Measurements from ENCODE around the gene TAF10. TPM values are rescaled to one million over a fixed set of nuclear protein-coding genes. Genes with fewer than 3 reads are reported as not detected.

Gene TAF10
- total RNA-seq, 1 experiment from 2014 or later = 51.5 TPM

DNA sequence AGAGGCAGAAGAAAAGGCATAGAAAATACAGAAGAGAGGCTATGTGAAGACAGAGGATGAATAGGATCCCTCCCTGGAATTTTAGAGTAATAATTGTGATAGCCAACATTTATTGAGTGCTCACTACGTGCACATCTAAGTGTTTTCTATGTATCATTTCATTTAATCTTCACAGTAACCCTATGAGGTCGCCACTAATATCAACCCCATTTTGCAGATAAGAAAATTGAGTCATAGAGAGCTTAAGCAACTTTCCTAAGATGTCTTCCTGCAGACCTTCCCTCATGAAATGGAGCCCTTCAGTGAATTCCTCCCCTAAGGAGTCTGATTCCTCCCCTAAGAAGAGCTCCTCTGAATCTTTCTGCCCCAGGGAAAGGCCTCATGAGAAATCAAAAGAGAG is 46.7 kb downstream of the TAF10 start:
- Histone ChIP-seq H3F3A (ENCODE audit: insufficient read depth, low read depth) (no peaks in the 10 kb centered on the region), H3K9me3 (ENCODE audit: insufficient read depth, low read depth) (no peaks in the 10 kb centered on the region), H4K20me1 (ENCODE audit: insufficient read depth) (no peaks in the 10 kb centered on the region), H3K79me2 (ENCODE audit: low read depth) (no peaks in the 10 kb centered on the region), H3K4me1 (replicated peaks; ENCODE audit: insufficient read depth) (no peaks in the 10 kb centered on the region), H3K9me2 (ENCODE audit: insufficient read depth) (no peaks in the 10 kb centered on the region), H2AFZ (no peak overlapping the region), H3K4me3 (no peak overlapping the region), H3K36me3 (ENCODE audit: low read depth) (no peaks in the 10 kb centered on the region), H3K27me3 (ENCODE audit: insufficient read depth, low read depth) (no peaks in the 10 kb centered on the region), H3K4me2 (no peak overlapping the region), H3K27ac (no peak overlapping the region)
- no TSS peak for BruUV-seq (replicated peaks)
- no peak for DNase-seq
- intact Hi-C loops (cut with micrococcal nuclease; ENCODE audit: unreplicated experiment) = no loop called here
- CTCF ChIA-PET = no interaction called here
- POLR2A ChIA-PET (ENCODE audit: unreplicated experiment) = no interaction called here
- TF ChIP-seq EZH2 (IDR thresholded peaks at IDR 0.05; ENCODE audit: low read depth) = no peak
- TF ChIP-seq, protein P1, sequence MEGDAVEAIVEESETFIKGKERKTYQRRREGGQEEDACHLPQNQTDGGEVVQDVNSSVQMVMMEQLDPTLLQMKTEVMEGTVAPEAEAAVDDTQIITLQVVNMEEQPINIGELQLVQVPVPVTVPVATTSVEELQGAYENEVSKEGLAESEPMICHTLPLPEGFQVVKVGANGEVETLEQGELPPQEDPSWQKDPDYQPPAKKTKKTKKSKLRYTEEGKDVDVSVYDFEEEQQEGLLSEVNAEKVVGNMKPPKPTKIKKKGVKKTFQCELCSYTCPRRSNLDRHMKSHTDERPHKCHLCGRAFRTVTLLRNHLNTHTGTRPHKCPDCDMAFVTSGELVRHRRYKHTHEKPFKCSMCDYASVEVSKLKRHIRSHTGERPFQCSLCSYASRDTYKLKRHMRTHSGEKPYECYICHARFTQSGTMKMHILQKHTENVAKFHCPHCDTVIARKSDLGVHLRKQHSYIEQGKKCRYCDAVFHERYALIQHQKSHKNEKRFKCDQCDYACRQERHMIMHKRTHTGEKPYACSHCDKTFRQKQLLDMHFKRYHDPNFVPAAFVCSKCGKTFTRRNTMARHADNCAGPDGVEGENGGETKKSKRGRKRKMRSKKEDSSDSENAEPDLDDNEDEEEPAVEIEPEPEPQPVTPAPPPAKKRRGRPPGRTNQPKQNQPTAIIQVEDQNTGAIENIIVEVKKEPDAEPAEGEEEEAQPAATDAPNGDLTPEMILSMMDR (conservative IDR thresholded peaks at IDR 0.05) = no peak

DNA sequence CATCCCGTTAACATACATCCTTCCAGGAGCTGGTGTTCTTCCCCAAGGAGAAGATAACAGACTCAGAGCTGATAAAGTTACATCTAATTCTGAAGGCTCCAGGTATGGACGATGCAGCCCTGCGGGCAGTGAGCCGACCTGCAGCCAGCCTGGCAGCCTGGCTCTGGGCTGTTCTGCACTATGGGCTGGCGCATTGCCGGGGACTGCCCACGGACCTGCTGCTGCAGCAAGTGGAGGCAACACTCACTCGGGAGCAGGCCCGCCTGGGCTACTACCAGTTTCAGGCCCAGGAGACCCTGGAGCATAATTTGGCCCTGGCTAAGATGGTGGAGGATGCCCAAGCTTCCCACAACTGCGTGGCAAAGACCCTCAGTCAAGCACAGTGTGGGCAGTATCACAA is 48.3 kb downstream of the TAF10 start:
- Histone ChIP-seq H3K4me3 (no peak overlapping the region), H2AFZ (no peak overlapping the region), H3F3A (ENCODE audit: insufficient read depth, low read depth) (no peaks in the 10 kb centered on the region), H4K20me1 (ENCODE audit: insufficient read depth) (no peaks in the 10 kb centered on the region), H3K79me2 (ENCODE audit: low read depth) (no peaks in the 10 kb centered on the region), H3K36me3 (ENCODE audit: low read depth) (no peaks in the 10 kb centered on the region), H3K27me3 (ENCODE audit: insufficient read depth, low read depth) (no peaks in the 10 kb centered on the region), H3K9me3 (ENCODE audit: insufficient read depth, low read depth) (no peaks in the 10 kb centered on the region), H3K4me2 (no peak overlapping the region), H3K4me1 (replicated peaks; ENCODE audit: insufficient read depth) (no peaks in the 10 kb centered on the region), H3K27ac (no peak overlapping the region), H3K9me2 (ENCODE audit: insufficient read depth) (no peaks in the 10 kb centered on the region)
- POLR2A ChIA-PET (ENCODE audit: unreplicated experiment) = no interaction called here
- no TSS peak for BruUV-seq (replicated peaks)
- CTCF ChIA-PET = no interaction called here
- DNase-seq = no peak
- intact Hi-C loops (cut with micrococcal nuclease; ENCODE audit: unreplicated experiment) = no loop called here
- TF ChIP-seq, protein P1 (conservative IDR thresholded peaks at IDR 0.05) = no peak
- no peak for TF ChIP-seq EZH2 (IDR thresholded peaks at IDR 0.05; ENCODE audit: low read depth)

DNA sequence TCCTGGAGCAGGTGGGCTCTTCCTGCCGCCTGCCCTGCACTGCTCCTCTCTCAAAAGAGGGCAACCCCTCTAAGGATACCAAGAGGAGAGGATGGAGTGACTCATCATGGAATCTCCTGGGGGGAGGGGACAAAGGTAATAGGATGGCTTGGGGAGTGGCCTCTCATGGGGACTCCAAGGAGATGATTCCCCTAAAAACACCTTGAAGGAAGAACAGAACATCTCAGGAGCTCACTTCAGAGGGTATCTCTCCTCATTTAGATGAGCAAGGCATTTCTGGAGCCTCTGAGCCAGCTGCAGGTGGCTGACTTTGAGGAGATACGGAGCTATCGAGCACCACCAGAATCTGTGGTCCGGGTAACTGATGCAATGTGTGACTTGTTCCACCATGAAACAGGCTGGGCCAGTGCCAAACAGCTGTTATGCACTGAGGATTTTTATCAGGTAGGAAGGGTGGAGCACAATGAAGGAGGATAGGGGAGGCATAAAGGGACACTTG is 48.8 kb downstream of the TAF10 start:
- Histone ChIP-seq H3K4me1 (replicated peaks; ENCODE audit: insufficient read depth) (no peaks in the 10 kb centered on the region), H3K4me3 (no peak overlapping the region), H4K20me1 (ENCODE audit: insufficient read depth) (no peaks in the 10 kb centered on the region), H3K9me2 (ENCODE audit: insufficient read depth) (no peaks in the 10 kb centered on the region), H3K36me3 (ENCODE audit: low read depth) (no peaks in the 10 kb centered on the region), H3K27ac (no peak overlapping the region), H3K9me3 (ENCODE audit: insufficient read depth, low read depth) (no peaks in the 10 kb centered on the region), H3F3A (ENCODE audit: insufficient read depth, low read depth) (no peaks in the 10 kb centered on the region), H3K79me2 (ENCODE audit: low read depth) (no peaks in the 10 kb centered on the region), H3K27me3 (ENCODE audit: insufficient read depth, low read depth) (no peaks in the 10 kb centered on the region), H3K4me2 (no peak overlapping the region), H2AFZ (no peak overlapping the region)
- ChIA-PET CTCF (no interaction called here), POLR2A (ENCODE audit: unreplicated experiment) (no interaction called here)
- no peak for DNase-seq
- intact Hi-C loops (cut with micrococcal nuclease; ENCODE audit: unreplicated experiment) = no loop called here
- no TSS peak for BruUV-seq (replicated peaks)
- TF ChIP-seq, protein P1 (conservative IDR thresholded peaks at IDR 0.05) = no peak
- TF ChIP-seq EZH2 (IDR thresholded peaks at IDR 0.05; ENCODE audit: low read depth) = no peak

All from PC-9 (cell line).